ENCODE results near the gene MMS22L. TPM values are rescaled to one million over a fixed set of nuclear protein-coding genes. Genes with fewer than 3 reads are reported as not detected.

Gene MMS22L
- total RNA-seq, 1 donor from 2014 or later = 8.5 TPM

- TF ChIP-seq CTCF (IDR thresholded peaks at IDR 0.05) = no peak
- Mint-ChIP-seq H3K36me3 (ENCODE audit: unreplicated experiment) (peaks cover 30% of the 10 kb centered on the region), H3K27me3 (ENCODE audit: unreplicated experiment) (no peaks in the 10 kb centered on the region), H3K4me1 (ENCODE audit: unreplicated experiment) (peaks cover 4% of the 10 kb centered on the region), H3K27ac (ENCODE audit: unreplicated experiment) (no peak overlapping the region), H3K4me3 (ENCODE audit: unreplicated experiment) (no peak overlapping the region), H3K9me3 (ENCODE audit: unreplicated experiment) (peaks cover 30% of the 10 kb centered on the region)
- no peak for DNase-seq (ENCODE audit: extremely low spot score, unreplicated experiment)
Measured at GRCh38 chr6:97240222-97240621, 42.8 kb downstream of the MMS22L start.

GRCh38 chr6:97231911-97232310 lies 51.1 kb downstream of the MMS22L start:
- H3K9me3 Mint-ChIP-seq (ENCODE audit: unreplicated experiment) = peaks cover 8% of the 10 kb centered on the region
- peaks cover 39% of the 10 kb centered on the region for H3K4me1 Mint-ChIP-seq (ENCODE audit: unreplicated experiment)
- H3K36me3 Mint-ChIP-seq (ENCODE audit: unreplicated experiment) = peaks cover 5% of the 10 kb centered on the region
- no peak overlapping the region for H3K4me3 Mint-ChIP-seq (ENCODE audit: unreplicated experiment)
- no peak overlapping the region for H3K27ac Mint-ChIP-seq (ENCODE audit: unreplicated experiment)
- no peak for DNase-seq (ENCODE audit: extremely low spot score, unreplicated experiment)
- TF ChIP-seq CTCF (IDR thresholded peaks at IDR 0.05) = no peak
- H3K27me3 Mint-ChIP-seq (ENCODE audit: unreplicated experiment) = no peaks in the 10 kb centered on the region

GRCh38 chr6:97222903-97223302 lies 60.1 kb downstream of the MMS22L start:
- Mint-ChIP-seq H3K4me1 (ENCODE audit: unreplicated experiment) (peaks cover 8% of the 10 kb centered on the region), H3K9me3 (ENCODE audit: unreplicated experiment) (no peaks in the 10 kb centered on the region), H3K27me3 (ENCODE audit: unreplicated experiment) (no peaks in the 10 kb centered on the region), H3K27ac (ENCODE audit: unreplicated experiment) (no peak overlapping the region), H3K4me3 (ENCODE audit: unreplicated experiment) (no peak overlapping the region), H3K36me3 (ENCODE audit: unreplicated experiment) (no peaks in the 10 kb centered on the region)
- no peak for TF ChIP-seq CTCF (IDR thresholded peaks at IDR 0.05)
- DNase-seq (ENCODE audit: extremely low spot score, unreplicated experiment) = no peak

GRCh38 chr6:97218912-97219311 lies 64.1 kb downstream of the MMS22L start:
- Mint-ChIP-seq H3K4me3 (ENCODE audit: unreplicated experiment) (no peak overlapping the region), H3K27ac (ENCODE audit: unreplicated experiment) (no peak overlapping the region), H3K36me3 (ENCODE audit: unreplicated experiment) (no peaks in the 10 kb centered on the region), H3K27me3 (ENCODE audit: unreplicated experiment) (no peaks in the 10 kb centered on the region), H3K9me3 (ENCODE audit: unreplicated experiment) (no peaks in the 10 kb centered on the region), H3K4me1 (ENCODE audit: unreplicated experiment) (peaks cover 14% of the 10 kb centered on the region)
- no peak for TF ChIP-seq CTCF (IDR thresholded peaks at IDR 0.05)
- no peak for DNase-seq (ENCODE audit: extremely low spot score, unreplicated experiment)

- peak overlapping the region; percentile 14 for H3K4me3 Mint-ChIP-seq (ENCODE audit: unreplicated experiment)
- no peaks in the 10 kb centered on the region for H3K36me3 Mint-ChIP-seq (ENCODE audit: unreplicated experiment)
- H3K4me1 Mint-ChIP-seq (ENCODE audit: unreplicated experiment) = peaks cover 8% of the 10 kb centered on the region
- TF ChIP-seq CTCF (IDR thresholded peaks at IDR 0.05) = peak; percentile 76
- H3K27me3 Mint-ChIP-seq (ENCODE audit: unreplicated experiment) = no peaks in the 10 kb centered on the region
- no peak for DNase-seq (ENCODE audit: extremely low spot score, unreplicated experiment)
- H3K9me3 Mint-ChIP-seq (ENCODE audit: unreplicated experiment) = no peaks in the 10 kb centered on the region
- H3K27ac Mint-ChIP-seq (ENCODE audit: unreplicated experiment) = no peak overlapping the region
Measured at GRCh38 chr6:97215157-97215769, 67.8 kb downstream of the MMS22L start.

All from osteocyte (in vitro differentiated cells).